ENCODE results near the gene CHCHD3.

GRCh38 chr7:132998763-132999162 is 83.1 kb downstream of the CHCHD3 start:
- no peak for TF ChIP-seq POLR2A (IDR thresholded peaks at IDR 0.05; ENCODE audit: low read depth, low read length)
- TF ChIP-seq POLR2AphosphoS5 (IDR thresholded peaks at IDR 0.05; ENCODE audit: low read depth, low read length): no peak
- no peak for TF ChIP-seq TAF1 (IDR thresholded peaks at IDR 0.05; ENCODE audit: low read depth, low read length)
- no peak for TF ChIP-seq SPI1 (IDR thresholded peaks at IDR 0.05; ENCODE audit: low read depth, low read length)
- TF ChIP-seq POU2F2 (IDR thresholded peaks at IDR 0.05; ENCODE audit: low read depth, low read length): no peak
- TF ChIP-seq PAX5 (IDR thresholded peaks at IDR 0.05; ENCODE audit: insufficient read depth, low read length, severe bottlenecking): no peak
